CD4-positive, alpha-beta T cell treated with Interleukin-1 beta for 1 hour (primary cell): ENCODE measurements around the gene TPP2.
A peak's percentile ranks its signal among the peaks of the same experiment; 100 is the strongest.

Experiments used
- DNase-seq, 2 donors: peaks; one replicate each; pipeline ENCODE4 v3.0.0-alpha.2; 2020 to 2022

TPP2 gene

GRCh38 chr13:102597029-102597961 is 509 bp downstream of the TPP2 start:
- peak; percentile 19 to 22 for DNase-seq

GRCh38 chr13:102598061-102598460 is 1.3 kb downstream of the TPP2 start:
- DNase-seq, result no peak

GRCh38 chr13:102599426-102600012 is 2.7 kb downstream of the TPP2 start:
- peak; percentile 3 to 40 for DNase-seq

GRCh38 chr13:102606537-102607309 is 9.9 kb downstream of the TPP2 start:
- DNase-seq, result no peak

GRCh38 chr13:102608974-102609373 is 12.2 kb downstream of the TPP2 start:
- no peak for DNase-seq

DNA sequence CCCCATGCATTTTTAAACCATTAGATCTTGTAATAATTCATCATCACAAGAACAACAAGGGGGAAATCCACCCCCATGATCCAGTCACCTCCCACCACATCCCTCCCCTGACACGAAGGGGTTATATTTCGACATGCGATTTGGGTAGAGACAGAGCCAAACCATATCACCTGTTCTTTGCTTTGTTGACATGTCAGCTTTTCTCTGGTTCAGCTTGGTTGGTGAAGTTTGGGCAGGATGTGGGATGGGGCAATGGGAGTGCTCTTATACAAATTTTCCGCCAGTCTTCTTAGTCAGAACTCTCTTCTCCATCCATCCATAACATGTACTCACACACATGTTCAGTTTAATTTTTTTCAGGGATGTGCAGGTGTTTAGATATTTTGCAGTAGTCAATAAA is 12.9 kb downstream of the TPP2 start:
- DNase-seq, result no peak

GRCh38 chr13:102610296-102610895 is 13.6 kb downstream of the TPP2 start:
- no peak for DNase-seq

DNA sequence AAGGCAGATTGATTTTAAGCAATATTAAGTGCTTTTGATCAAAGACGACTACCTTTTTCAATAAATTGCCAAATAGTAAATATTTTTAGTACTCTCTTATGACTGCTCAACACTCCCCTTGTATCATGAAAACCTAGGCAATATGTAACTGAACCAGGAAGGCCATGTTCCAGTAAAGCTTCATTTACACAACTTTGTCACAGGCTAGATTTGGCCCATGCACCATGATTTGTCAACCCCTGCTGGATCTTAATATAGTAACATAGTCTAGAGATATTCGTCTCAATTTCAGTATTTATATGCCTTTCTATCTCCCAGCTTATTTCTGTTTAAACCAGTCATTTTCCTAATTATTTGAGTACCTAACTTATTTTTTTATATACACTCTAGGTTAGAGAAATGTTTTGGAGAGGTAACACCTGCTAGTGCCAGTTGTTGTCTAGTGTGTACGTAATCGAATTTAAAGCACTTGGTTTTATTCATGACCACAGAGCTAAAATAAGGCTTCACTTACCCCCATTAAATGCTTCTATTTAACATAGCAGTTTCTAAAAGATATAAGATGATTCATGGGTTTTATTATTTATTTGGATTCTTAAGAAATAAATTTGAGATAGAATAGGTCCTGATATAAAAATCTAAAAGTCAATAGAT is 21.0 kb downstream of the TPP2 start:
- no peak for DNase-seq

GRCh38 chr13:102620516-102620915 is 23.7 kb downstream of the TPP2 start:
- no peak for DNase-seq

DNA sequence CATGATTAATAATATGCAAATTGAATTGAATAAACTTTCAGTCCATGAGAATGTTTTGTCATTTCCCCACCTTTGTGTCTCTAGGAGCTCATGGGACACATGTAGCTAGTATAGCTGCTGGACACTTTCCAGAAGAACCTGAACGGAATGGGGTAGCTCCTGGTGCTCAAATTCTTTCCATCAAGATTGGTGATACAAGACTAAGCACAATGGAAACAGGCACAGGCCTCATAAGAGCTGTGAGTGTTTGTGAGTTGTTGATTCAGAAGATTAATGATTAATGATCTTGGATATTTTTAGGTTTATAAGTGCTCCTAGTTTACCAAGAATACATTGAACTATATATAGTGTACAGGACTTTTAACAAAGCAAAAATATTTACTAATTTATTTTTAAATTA is 30.1 kb downstream of the TPP2 start:
- DNase-seq, result no peak

GRCh38 chr13:102628559-102628958 is 31.8 kb downstream of the TPP2 start:
- no peak for DNase-seq

DNA sequence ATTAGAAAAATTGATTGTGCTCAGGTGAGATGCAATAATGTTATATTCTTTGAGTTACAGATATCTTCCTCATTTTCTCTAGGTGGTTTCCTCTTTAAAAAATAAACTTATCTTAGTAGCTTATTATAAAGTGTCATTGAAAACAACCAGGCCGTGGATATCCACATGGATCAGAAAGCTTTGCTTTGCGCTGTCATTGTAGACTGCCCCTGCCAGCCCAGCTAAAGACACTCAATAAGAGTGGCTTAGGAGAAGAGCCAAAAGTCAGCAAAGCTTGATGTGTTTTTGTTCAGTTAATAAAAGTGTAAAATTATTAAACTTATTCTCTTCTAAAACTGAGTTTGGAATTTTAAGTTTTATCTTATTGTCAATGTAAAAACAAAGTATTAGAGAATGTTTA is 34.4 kb downstream of the TPP2 start:
- DNase-seq, result no peak

DNA sequence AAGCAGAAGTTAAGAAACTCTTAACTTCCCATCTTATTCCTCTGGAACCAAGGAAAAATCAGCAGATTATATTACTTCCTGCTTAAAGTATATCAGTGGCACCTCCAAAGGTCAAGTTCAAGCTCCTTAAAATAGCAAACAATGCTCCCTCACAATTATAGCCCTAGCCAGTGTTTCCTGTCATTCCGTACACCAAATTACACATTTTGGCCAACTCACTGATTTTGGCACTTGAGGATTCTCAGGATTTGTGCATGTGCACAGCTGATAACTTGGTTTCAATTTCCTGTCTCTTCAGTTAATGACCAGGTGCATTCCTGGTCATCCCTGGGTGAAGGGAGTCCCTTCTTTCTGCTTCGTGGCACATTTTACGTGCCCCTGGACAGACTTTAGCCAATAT is 42.0 kb downstream of the TPP2 start:
- DNase-seq, result no peak

DNA sequence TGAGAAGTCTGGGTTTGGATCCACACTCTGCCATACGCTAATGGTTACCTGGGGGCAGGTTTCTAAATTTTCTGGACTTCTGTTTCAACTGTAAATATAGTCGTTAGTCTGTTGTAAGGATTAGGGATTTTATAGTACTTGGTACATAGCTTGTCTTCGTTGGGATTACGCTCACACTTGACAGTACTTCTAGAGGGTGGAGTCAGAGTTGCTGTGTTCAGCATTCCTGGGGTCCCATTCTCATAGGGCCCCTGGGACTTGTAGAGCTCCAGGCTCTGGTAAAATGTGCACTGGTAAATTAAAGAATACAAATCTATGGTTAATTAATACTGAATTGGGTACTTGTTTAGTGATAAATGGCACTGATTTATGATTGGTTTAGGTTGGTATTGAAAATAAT is 45.2 kb downstream of the TPP2 start:
- DNase-seq, result no peak

- DNase-seq, result no peak
These were observed 45.7 kb downstream of the TPP2 start for GRCh38 chr13:102642475-102642874.

DNA sequence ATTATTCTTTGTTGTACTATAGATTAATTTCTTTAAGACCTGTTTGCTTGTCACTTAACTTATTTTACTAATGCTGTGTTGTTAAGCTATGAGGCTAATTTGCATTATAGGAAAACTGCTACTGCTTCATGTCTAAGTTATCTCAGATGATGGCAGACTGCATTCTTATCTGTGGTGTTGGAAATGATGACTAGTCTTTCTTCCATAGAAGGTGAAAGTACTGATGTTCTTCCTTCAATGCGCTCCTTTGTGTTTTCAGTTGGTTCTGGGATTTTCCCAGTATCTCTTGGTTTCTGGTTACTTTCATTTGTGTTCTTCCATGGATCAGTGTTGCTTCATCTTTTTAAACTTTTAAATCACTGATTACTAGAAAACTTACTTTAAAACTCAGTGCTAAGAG is 46.9 kb downstream of the TPP2 start:
- no peak for DNase-seq

GRCh38 chr13:102645701-102646100 is 48.9 kb downstream of the TPP2 start:
- DNase-seq, result no peak

DNA sequence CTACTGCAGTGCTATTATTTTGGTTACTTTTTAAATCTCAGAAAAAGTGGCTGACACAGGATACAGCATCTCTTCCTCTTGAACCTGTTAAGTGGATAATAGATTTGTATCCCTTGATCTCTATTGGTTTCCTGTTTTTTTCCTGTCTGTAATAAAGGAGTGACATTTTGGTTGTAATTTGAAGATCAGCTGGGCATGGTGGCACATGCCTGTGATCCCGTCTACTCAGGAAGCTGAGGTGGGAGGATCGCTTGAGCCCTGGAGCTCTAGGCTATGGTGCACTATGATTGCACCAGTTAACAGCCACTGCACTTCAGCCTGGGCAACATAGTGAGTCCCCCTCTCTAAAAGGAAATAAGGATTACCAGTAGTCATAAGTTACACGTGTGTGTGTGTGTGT is 51.3 kb downstream of the TPP2 start:
- DNase-seq, result no peak

- no peak for DNase-seq
These were observed 53.7 kb downstream of the TPP2 start for GRCh38 chr13:102650444-102650843.

GRCh38 chr13:102651392-102651791 is 54.6 kb downstream of the TPP2 start:
- no peak for DNase-seq

DNA sequence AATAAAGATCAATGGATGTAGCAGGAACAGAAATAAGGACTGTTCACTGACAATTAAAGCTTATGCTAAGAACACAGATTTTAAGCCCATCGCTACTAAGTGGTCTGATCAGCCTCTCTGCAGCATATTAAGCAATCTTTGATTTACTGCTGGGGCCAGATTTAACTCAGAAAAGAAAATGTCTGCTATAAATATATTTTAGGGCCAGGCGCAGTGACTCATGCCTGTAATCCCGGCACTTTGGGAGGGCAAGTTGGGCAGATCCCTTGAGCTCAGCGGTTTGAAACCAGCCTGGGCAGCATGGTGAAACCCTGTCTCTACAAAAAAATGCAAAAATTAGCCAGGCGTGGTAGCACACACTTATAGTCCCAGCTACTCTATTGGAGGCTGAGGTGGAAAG is 55.1 kb downstream of the TPP2 start:
- DNase-seq, result no peak

DNA sequence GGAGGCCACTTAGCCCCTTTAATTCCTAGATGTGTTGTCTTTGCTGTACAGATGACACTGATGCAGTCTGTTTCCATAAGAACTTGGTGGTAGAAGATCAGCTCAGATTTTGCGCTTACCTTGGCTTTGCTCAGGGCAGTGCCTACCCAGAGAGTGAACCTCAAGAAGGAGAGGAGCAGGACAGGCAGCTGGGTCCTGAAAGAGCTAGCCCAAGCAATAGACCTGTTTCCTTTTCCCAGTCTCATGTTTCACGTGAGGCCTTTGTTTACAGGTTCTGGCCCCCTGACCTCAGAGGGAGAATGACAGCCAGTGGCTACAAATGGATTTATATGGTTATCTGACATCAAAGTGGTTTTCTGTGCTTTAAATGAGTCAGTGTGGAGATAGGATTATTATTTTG is 58.0 kb downstream of the TPP2 start:
- DNase-seq, result no peak

- DNase-seq, result no peak
These were observed 60.8 kb downstream of the TPP2 start for GRCh38 chr13:102657630-102658029.
